ENCODE results near the gene RAB11FIP4.

DNA sequence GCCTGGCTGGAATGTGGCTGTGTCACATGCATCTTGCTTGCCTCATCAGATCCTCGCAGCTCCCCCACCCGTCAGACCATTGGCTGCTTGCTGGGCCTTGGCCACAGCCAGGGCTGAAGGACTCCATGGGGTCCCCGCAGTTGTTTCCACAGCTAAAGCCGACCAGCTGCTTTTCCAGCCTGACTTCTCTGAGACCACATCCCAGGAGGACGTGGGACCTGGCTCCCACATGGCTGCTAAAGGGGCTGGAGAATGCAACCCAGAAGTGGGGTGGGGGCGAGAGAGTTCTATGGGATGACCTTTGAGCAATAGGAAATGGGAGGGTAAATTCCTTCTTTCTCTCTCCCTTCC is 193.8 kb downstream of the RAB11FIP4 start:
- no peak for TF ChIP-seq CBFB (CRISPR knock-in tag; IDR thresholded peaks at IDR 0.05; ENCODE audit: low read depth)
- TF ChIP-seq, protein P1, sequence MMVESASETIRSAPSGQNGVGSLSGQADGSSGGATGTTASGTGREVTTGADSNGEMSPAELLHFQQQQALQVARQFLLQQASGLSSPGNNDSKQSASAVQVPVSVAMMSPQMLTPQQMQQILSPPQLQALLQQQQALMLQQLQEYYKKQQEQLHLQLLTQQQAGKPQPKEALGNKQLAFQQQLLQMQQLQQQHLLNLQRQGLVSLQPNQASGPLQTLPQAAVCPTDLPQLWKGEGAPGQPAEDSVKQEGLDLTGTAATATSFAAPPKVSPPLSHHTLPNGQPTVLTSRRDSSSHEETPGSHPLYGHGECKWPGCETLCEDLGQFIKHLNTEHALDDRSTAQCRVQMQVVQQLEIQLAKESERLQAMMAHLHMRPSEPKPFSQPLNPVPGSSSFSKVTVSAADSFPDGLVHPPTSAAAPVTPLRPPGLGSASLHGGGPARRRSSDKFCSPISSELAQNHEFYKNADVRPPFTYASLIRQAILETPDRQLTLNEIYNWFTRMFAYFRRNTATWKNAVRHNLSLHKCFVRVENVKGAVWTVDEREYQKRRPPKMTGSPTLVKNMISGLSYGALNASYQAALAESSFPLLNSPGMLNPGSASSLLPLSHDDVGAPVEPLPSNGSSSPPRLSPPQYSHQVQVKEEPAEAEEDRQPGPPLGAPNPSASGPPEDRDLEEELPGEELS (CRISPR knock-in tag; IDR thresholded peaks at IDR 0.05): no peak
- no peak for TF ChIP-seq ERG (CRISPR knock-in tag; IDR thresholded peaks at IDR 0.05)
- TF ChIP-seq, protein P2, sequence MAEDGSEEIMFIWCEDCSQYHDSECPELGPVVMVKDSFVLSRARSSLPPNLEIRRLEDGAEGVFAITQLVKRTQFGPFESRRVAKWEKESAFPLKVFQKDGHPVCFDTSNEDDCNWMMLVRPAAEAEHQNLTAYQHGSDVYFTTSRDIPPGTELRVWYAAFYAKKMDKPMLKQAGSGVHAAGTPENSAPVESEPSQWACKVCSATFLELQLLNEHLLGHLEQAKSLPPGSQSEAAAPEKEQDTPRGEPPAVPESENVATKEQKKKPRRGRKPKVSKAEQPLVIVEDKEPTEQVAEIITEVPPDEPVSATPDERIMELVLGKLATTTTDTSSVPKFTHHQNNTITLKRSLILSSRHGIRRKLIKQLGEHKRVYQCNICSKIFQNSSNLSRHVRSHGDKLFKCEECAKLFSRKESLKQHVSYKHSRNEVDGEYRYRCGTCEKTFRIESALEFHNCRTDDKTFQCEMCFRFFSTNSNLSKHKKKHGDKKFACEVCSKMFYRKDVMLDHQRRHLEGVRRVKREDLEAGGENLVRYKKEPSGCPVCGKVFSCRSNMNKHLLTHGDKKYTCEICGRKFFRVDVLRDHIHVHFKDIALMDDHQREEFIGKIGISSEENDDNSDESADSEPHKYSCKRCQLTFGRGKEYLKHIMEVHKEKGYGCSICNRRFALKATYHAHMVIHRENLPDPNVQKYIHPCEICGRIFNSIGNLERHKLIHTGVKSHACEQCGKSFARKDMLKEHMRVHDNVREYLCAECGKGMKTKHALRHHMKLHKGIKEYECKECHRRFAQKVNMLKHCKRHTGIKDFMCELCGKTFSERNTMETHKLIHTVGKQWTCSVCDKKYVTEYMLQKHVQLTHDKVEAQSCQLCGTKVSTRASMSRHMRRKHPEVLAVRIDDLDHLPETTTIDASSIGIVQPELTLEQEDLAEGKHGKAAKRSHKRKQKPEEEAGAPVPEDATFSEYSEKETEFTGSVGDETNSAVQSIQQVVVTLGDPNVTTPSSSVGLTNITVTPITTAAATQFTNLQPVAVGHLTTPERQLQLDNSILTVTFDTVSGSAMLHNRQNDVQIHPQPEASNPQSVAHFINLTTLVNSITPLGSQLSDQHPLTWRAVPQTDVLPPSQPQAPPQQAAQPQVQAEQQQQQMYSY (CRISPR knock-in tag; IDR thresholded peaks at IDR 0.05): no peak
- no peak for TF ChIP-seq CTCF (IDR thresholded peaks at IDR 0.05)
- no peak for TF ChIP-seq ETV6 (CRISPR knock-in tag; IDR thresholded peaks at IDR 0.05)
- TF ChIP-seq SMAD3 (CRISPR knock-in tag; IDR thresholded peaks at IDR 0.05; ENCODE audit: borderline replicate concordance): no peak
- TF ChIP-seq CREB1 (CRISPR knock-in tag; IDR thresholded peaks at IDR 0.05): no peak

All from WTC11 (cell line).